OCI-LY7 (cell line): Measurements from ENCODE around the gene PIBF1. TPM values are rescaled to one million over a fixed set of nuclear protein-coding genes. Genes with fewer than 3 reads are reported as not detected.

Source experiments
- BruUV-seq: library from RNA; stranded (reverse); fragments of 400-500 nt; replicated peaks from 2 replicates; lab custom pipeline; 2021; lab: Mats Ljungman, UMichigan
- CTCF ChIA-PET: fragments of 300-600 bp; sonication (Branson Sonifier 250); formaldehyde crosslinking; loops from one replicate; lab custom pipeline; 2022; ENCODE audit warnings: antibody characterized with exemption; ENCODE audit not compliant: unreplicated experiment; lab: Charles Lee
- POLR2A ChIA-PET: fragments of 300-600 bp; sonication (Branson Sonifier 250); formaldehyde crosslinking; loops from one replicate; lab custom pipeline; 2022; ENCODE audit warnings: antibody characterized with exemption; lab: Charles Lee
- DNase-seq: peaks from one replicate; pipeline ENCODE4 v3.0.0-alpha.2; 2015; ENCODE audit warnings: low spot score
- H2AFZ ChIP-seq: fragments of 200-600 bp; sonication (generic), shearing (Covaris generic); 2 replicates; pipeline ENCODE4 v1.6.1; 2014; ENCODE audit warnings: mild to moderate bottlenecking, antibody characterized with exemption, low read length, moderate library complexity
- H3K27ac ChIP-seq: fragments of 200-600 bp; sonication (generic); 2 replicates; pipeline ENCODE4 v1.5.1; 2014; ENCODE audit warnings: mixed run types, low read depth, mild to moderate bottlenecking, moderate library complexity, low read length, inconsistent platforms; ENCODE audit not compliant: poor library complexity, severe bottlenecking
- H3K36me3 ChIP-seq: fragments of 200-600 bp; sonication (generic); 2 replicates; pipeline ENCODE4 v1.6.1; 2014; ENCODE audit warnings: mild to moderate bottlenecking, antibody characterized with exemption, low read length, moderate library complexity, mixed read lengths; ENCODE audit not compliant: insufficient read depth
- H3K4me1 ChIP-seq: fragments of 200-600 bp; sonication (generic); 2 replicates; pipeline ENCODE4 v1.5.1; 2014; ENCODE audit warnings: mild to moderate bottlenecking, low read length; ENCODE audit not compliant: insufficient read depth, poor library complexity, severe bottlenecking
- H3K4me2 ChIP-seq: fragments of 200-600 bp; sonication (generic); 2 replicates; pipeline ENCODE4 v1.6.1; 2014; ENCODE audit warnings: mild to moderate bottlenecking, low read length
- H3K4me3 ChIP-seq: fragments of 200-600 bp; sonication (generic); 2 replicates; pipeline ENCODE4 v1.5.1; 2014; ENCODE audit warnings: mild to moderate bottlenecking, low read depth, low read length; ENCODE audit not compliant: poor library complexity, severe bottlenecking
- H3K79me2 ChIP-seq: fragments of 200-600 bp; sonication (generic); 2 replicates; pipeline ENCODE4 v1.6.1; 2016; ENCODE audit warnings: low read depth, mild to moderate bottlenecking, low read length, moderate library complexity, mixed read lengths; ENCODE audit not compliant: insufficient read depth
- H3K9me2 ChIP-seq: fragments of 200-600 bp; sonication (generic); 2 replicates; pipeline ENCODE4 v1.6.1; 2016; ENCODE audit warnings: mild to moderate bottlenecking, low read length, mixed read lengths; ENCODE audit not compliant: insufficient read depth
- H3K9me3 ChIP-seq: fragments of 200-600 bp; sonication (generic); 2 replicates; pipeline ENCODE4 v1.6.1; 2014; ENCODE audit warnings: mild to moderate bottlenecking, mixed run types, low read length, mixed read lengths
- H4K20me1 ChIP-seq: fragments of 200-600 bp; sonication (generic); 2 replicates; pipeline ENCODE4 v1.6.1; 2014; ENCODE audit warnings: mild to moderate bottlenecking, antibody characterized with exemption, low read length, moderate library complexity, mixed read lengths; ENCODE audit not compliant: insufficient read depth
- CTCF ChIP-seq: fragments of 200-600 bp; sonication (generic); conservative IDR thresholded peaks from 2 replicates; pipeline ENCODE4 v1.5.1; 2014; ENCODE audit warnings: mild to moderate bottlenecking, antibody characterized with exemption, low read length, moderate library complexity, mixed read lengths
- EZH2phosphoT487 ChIP-seq: fragments of 200-600 bp; sonication (generic); IDR thresholded peaks from 2 replicates; pipeline ENCODE4 v1.6.1; 2018; ENCODE audit warnings: low read depth, borderline replicate concordance, mild to moderate bottlenecking, mixed run types, antibody characterized with exemption, low read length, moderate library complexity, mixed read lengths
- intact Hi-C: fragments of 100-400 bp; cut with micrococcal nuclease; formaldehyde crosslinking; loops from one replicate; pipeline ENCODE4 v1.10.0; 2022; ENCODE audit not compliant: unreplicated experiment
- total RNA-seq, 2 experiments: library from RNA; depleted of rRNA in 1 of 2; stranded (reverse); fragments of >200 nt in 1 of 2; shearing (Covaris generic) in 1 of 2; gene quantifications; 2 replicates each; pipeline ENCODE4 v1.2.3, GENCODE V29; 2014 to 2022

Gene PIBF1
- total RNA-seq, 2 experiments from 2014 or later = 23.2 to 33.7 TPM

- Histone ChIP-seq H3K4me3 (no peak overlapping the region), H4K20me1 (no peaks in the 10 kb centered on the region; the same call in 1 of the 2 replicates), H2AFZ (no peak overlapping the region), H3K4me1 (no peaks in the 10 kb centered on the region), H3K9me3 (no peaks in the 10 kb centered on the region), H3K9me2 (no peaks in the 10 kb centered on the region), H3K27ac (no peak overlapping the region), H3K4me2 (peak overlapping the region; percentile 66; the same call in 1 of the 2 replicates), H3K79me2 (no peaks in the 10 kb centered on the region), H3K36me3 (no peaks in the 10 kb centered on the region)
- CTCF ChIA-PET = no interaction called here
- no peak for DNase-seq
- POLR2A ChIA-PET = interaction anchor here (0.7 kb wide), 3 partner anchors 12 to 238 kb away, joined by 3 to 5 read pairs (median 3); no protein-coding TSS in a partner anchor
- intact Hi-C loops = no loop called here
- TF ChIP-seq EZH2phosphoT487 = peak; percentile 55; the same call in 1 of the 2 replicates
- TF ChIP-seq CTCF = no peak
- no TSS peak for BruUV-seq
Observed at GRCh38 chr13:73060251-73061160, 278.6 kb downstream of the PIBF1 start.

GRCh38 chr13:73061473-73061872 is 279.5 kb downstream of the PIBF1 start:
- TF ChIP-seq CTCF (no peak), EZH2phosphoT487 (no peak)
- H3K4me3 ChIP-seq = no peak overlapping the region
- no peaks in the 10 kb centered on the region for H3K9me3 ChIP-seq
- no peaks in the 10 kb centered on the region for H3K79me2 ChIP-seq
- H3K4me2 ChIP-seq = no peak overlapping the region
- intact Hi-C loops = no loop called here
- H3K27ac ChIP-seq = no peak overlapping the region
- no peaks in the 10 kb centered on the region for H3K4me1 ChIP-seq
- no peak for DNase-seq
- no TSS peak for BruUV-seq
- POLR2A ChIA-PET = no interaction called here
- no peaks in the 10 kb centered on the region; the same call in 1 of the 2 replicates for H4K20me1 ChIP-seq
- H3K36me3 ChIP-seq = no peaks in the 10 kb centered on the region
- no peaks in the 10 kb centered on the region for H3K9me2 ChIP-seq
- no peak overlapping the region for H2AFZ ChIP-seq
- CTCF ChIA-PET = no interaction called here

- no peak for DNase-seq
- Histone ChIP-seq H3K4me2 (no peak overlapping the region), H3K79me2 (no peaks in the 10 kb centered on the region), H3K36me3 (no peaks in the 10 kb centered on the region), H3K9me2 (no peaks in the 10 kb centered on the region), H3K4me1 (no peaks in the 10 kb centered on the region), H3K9me3 (no peaks in the 10 kb centered on the region), H3K4me3 (no peak overlapping the region), H4K20me1 (no peaks in the 10 kb centered on the region), H3K27ac (no peak overlapping the region), H2AFZ (no peak overlapping the region)
- BruUV-seq = no TSS peak
- ChIA-PET CTCF (no interaction called here), POLR2A (no interaction called here)
- no peak for TF ChIP-seq CTCF
- TF ChIP-seq EZH2phosphoT487 = no peak
- intact Hi-C loops = no loop called here
Observed at GRCh38 chr13:73061876-73062275, 279.9 kb downstream of the PIBF1 start.
